ENCODE results near the gene FPR3. TPM values are rescaled to one million over a fixed set of nuclear protein-coding genes. Genes with fewer than 3 reads are reported as not detected.

Gene FPR3
- total and polyA plus RNA-seq, 2 donors (not counting 3 experiments of a cell fraction or from before 2014, with no cell fraction given): not detected

GRCh38 chr19:51861870-51862622 lies 67.1 kb downstream of the FPR3 start:
- H3K4me2 ChIP-seq (ENCODE audit: insufficient read depth, low read length): no peak overlapping the region
- H3K4me3 ChIP-seq (replicated peaks in 1 of 3; ENCODE audit: insufficient read depth in 1 of 3, low read depth in 1 of 3, low read length in 3 of 3): no peak overlapping the region
- FAIRE-seq: no peak
- no peaks in the 10 kb centered on the region for H4K20me1 ChIP-seq (replicated peaks; ENCODE audit: control insufficient read depth, extremely low read depth, insufficient read depth, low read length)
- CTCF ChIA-PET: no interaction called here
- no peaks in the 10 kb centered on the region for H3K27me3 ChIP-seq (ENCODE audit: control insufficient read depth in 2 of 2, insufficient read depth in 2 of 2, low read length in 2 of 2)
- no peaks in the 10 kb centered on the region for H3K36me3 ChIP-seq (ENCODE audit: control insufficient read depth in 2 of 2, extremely low read depth in 1 of 2, insufficient read depth in 2 of 2, low read length in 2 of 2)
- peaks cover 15% of the 10 kb centered on the region for H3K9me3 ChIP-seq (replicated peaks; ENCODE audit: control insufficient read depth, insufficient read depth, low read length)
- no peak overlapping the region for H2AFZ ChIP-seq (ENCODE audit: low read depth, low read length)
- POLR2A ChIA-PET: no interaction called here
- DNase-seq (ENCODE audit: low read depth, low spot score): no peak
- no TSS peak for BruUV-seq (replicated peaks)
- intact Hi-C loops (cut with micrococcal nuclease): no loop called here
- dilution Hi-C loops (cut with MboI; ENCODE audit: extremely low pct_ligation_motif_present, low sequenced_read_pairs): no loop called here
- TF ChIP-seq FOS (IDR thresholded peaks at IDR 0.05; ENCODE audit: borderline replicate concordance, insufficient read depth, low read length) (no peak), MAX (IDR thresholded peaks at IDR 0.05; ENCODE audit: insufficient read depth, insufficient read length) (no peak), JUN (IDR thresholded peaks at IDR 0.05; ENCODE audit: borderline replicate concordance, insufficient read depth, insufficient read length, low read depth) (no peak), EZH2 (IDR thresholded peaks at IDR 0.05; ENCODE audit: borderline replicate concordance, low read depth, low read length, severe bottlenecking) (no peak), POLR2A (IDR thresholded peaks at IDR 0.05; ENCODE audit: low read depth, low read length) (no peak), POLR2AphosphoS5 (IDR thresholded peaks at IDR 0.05; ENCODE audit: insufficient read depth, low read depth, low read length) (no peak), GATA2 (IDR thresholded peaks at IDR 0.05; ENCODE audit: insufficient read depth, insufficient read length, low read depth, low read length) (no peak), CTCF (IDR thresholded peaks at IDR 0.05; ENCODE audit: extremely low read depth in 1 of 2, insufficient read depth in 1 of 2, low read depth in 1 of 2, low read length in 2 of 2) (no peak), MYC (IDR thresholded peaks at IDR 0.05; ENCODE audit: low read depth, low read length) (no peak)
- no peaks in the 10 kb centered on the region for H3K4me1 ChIP-seq (ENCODE audit: control insufficient read depth, extremely low read depth, insufficient read depth, low read length)
- no peaks in the 10 kb centered on the region for H3K9me1 ChIP-seq (replicated peaks; ENCODE audit: control insufficient read depth, extremely low read depth, insufficient read depth, low read length)
- no peak overlapping the region for H3K9ac ChIP-seq (replicated peaks; ENCODE audit: extremely low read depth, insufficient read depth, low read length)
- no peaks in the 10 kb centered on the region for H3K79me2 ChIP-seq (ENCODE audit: control insufficient read depth, insufficient read depth, low read length)
- no peak overlapping the region for H3K27ac ChIP-seq (ENCODE audit: insufficient read depth, low read depth, low read length)

Data from endothelial cell of umbilical vein (primary cell).